ENCODE results near the gene SDHD. TPM values are rescaled to one million over a fixed set of nuclear protein-coding genes. Genes with fewer than 3 reads are reported as not detected.

SDHD gene
- polyA plus RNA-seq, 1 donor (not counting 4 experiments of a cell fraction or from before 2014, with no cell fraction given), result 101 TPM

- H3K9me1 ChIP-seq (ENCODE audit: control insufficient read depth, extremely low read depth, insufficient read depth, low read length), result no peaks in the 10 kb centered on the region
- no peaks in the 10 kb centered on the region for H4K20me1 ChIP-seq (ENCODE audit: control insufficient read depth, extremely low read depth, insufficient read depth, low read length)
- no peak overlapping the region for H3K9ac ChIP-seq (ENCODE audit: control insufficient read depth, extremely low read depth, insufficient read depth, low read length)
- dilution Hi-C loops (cut with MboI; ENCODE audit: extremely low pct_ligation_motif_present, low sequenced_read_pairs), result no loop called here
- H3K4me3 ChIP-seq (ENCODE audit: control insufficient read depth in 2 of 3, extremely low read depth in 1 of 3, insufficient read depth in 2 of 3, low read depth in 1 of 3, low read length in 3 of 3), result no peak overlapping the region
- FAIRE-seq, result no peak
- no peaks in the 10 kb centered on the region for H3K4me1 ChIP-seq (ENCODE audit: control insufficient read depth, extremely low read depth, insufficient read depth, low read length)
- no peaks in the 10 kb centered on the region for H3K79me2 ChIP-seq (ENCODE audit: control insufficient read depth, insufficient read depth, low read length)
- no peak overlapping the region for H2AFZ ChIP-seq (ENCODE audit: control insufficient read depth, low read length)
- no peak overlapping the region for H3K27ac ChIP-seq (ENCODE audit: control insufficient read depth, insufficient read depth, low read length)
- peaks cover 8 to 11% of the 10 kb centered on the region in 2 experiments for H3K36me3 ChIP-seq (ENCODE audit: control insufficient read depth in 2 of 2, extremely low read depth in 1 of 2, insufficient read depth in 2 of 2, low read length in 2 of 2)
- no peak overlapping the region for H3K4me2 ChIP-seq (ENCODE audit: control insufficient read depth, extremely low read depth, insufficient read depth, low read depth, low read length)
- H3K27me3 ChIP-seq (ENCODE audit: control insufficient read depth, extremely low read depth, insufficient read depth, low read length), result no peaks in the 10 kb centered on the region
- no peak for TF ChIP-seq EZH2 (IDR thresholded peaks at IDR 0.05; ENCODE audit: low read length)
- TF ChIP-seq CTCF (optimal IDR thresholded peaks at IDR 0.05 in 1 of 3, IDR thresholded peaks at IDR 0.05 in 1 of 3, conservative IDR thresholded peaks at IDR 0.05 in 1 of 3; ENCODE audit: extremely low read depth in 1 of 3, insufficient read depth in 2 of 3, low read length in 3 of 3), result no peak
- H3K9me3 ChIP-seq (ENCODE audit: control insufficient read depth, low read depth, low read length), result no peaks in the 10 kb centered on the region
- DNase-seq (ENCODE audit: low read depth, low spot score), result no peak
Observed at GRCh38 chr11:112058103-112058502, 28.6 kb upstream of the SDHD start.

- H2AFZ ChIP-seq (ENCODE audit: control insufficient read depth, low read length), result no peak overlapping the region
- no peak for DNase-seq (ENCODE audit: low read depth, low spot score)
- no peaks in the 10 kb centered on the region for H3K9me1 ChIP-seq (ENCODE audit: control insufficient read depth, extremely low read depth, insufficient read depth, low read length)
- H3K9me3 ChIP-seq (ENCODE audit: control insufficient read depth, low read depth, low read length), result no peaks in the 10 kb centered on the region
- TF ChIP-seq EZH2 (IDR thresholded peaks at IDR 0.05; ENCODE audit: low read length) (no peak), CTCF (optimal IDR thresholded peaks at IDR 0.05 in 1 of 3, IDR thresholded peaks at IDR 0.05 in 1 of 3, conservative IDR thresholded peaks at IDR 0.05 in 1 of 3; ENCODE audit: extremely low read depth in 1 of 3, insufficient read depth in 2 of 3, low read length in 3 of 3) (no peak)
- no peak for FAIRE-seq
- no peaks in the 10 kb centered on the region for H3K79me2 ChIP-seq (ENCODE audit: control insufficient read depth, insufficient read depth, low read length)
- no peaks in the 10 kb centered on the region for H3K27me3 ChIP-seq (ENCODE audit: control insufficient read depth, extremely low read depth, insufficient read depth, low read length)
- H3K4me3 ChIP-seq (ENCODE audit: control insufficient read depth in 2 of 3, extremely low read depth in 1 of 3, insufficient read depth in 2 of 3, low read depth in 1 of 3, low read length in 3 of 3), result no peak overlapping the region
- no peak overlapping the region for H3K27ac ChIP-seq (ENCODE audit: control insufficient read depth, insufficient read depth, low read length)
- peaks cover 3 to 9% of the 10 kb centered on the region in 2 experiments for H3K36me3 ChIP-seq (ENCODE audit: control insufficient read depth in 2 of 2, extremely low read depth in 1 of 2, insufficient read depth in 2 of 2, low read length in 2 of 2)
- no peaks in the 10 kb centered on the region for H4K20me1 ChIP-seq (ENCODE audit: control insufficient read depth, extremely low read depth, insufficient read depth, low read length)
- no peaks in the 10 kb centered on the region for H3K4me1 ChIP-seq (ENCODE audit: control insufficient read depth, extremely low read depth, insufficient read depth, low read length)
- H3K4me2 ChIP-seq (ENCODE audit: control insufficient read depth, extremely low read depth, insufficient read depth, low read depth, low read length), result no peak overlapping the region
- dilution Hi-C loops (cut with MboI; ENCODE audit: extremely low pct_ligation_motif_present, low sequenced_read_pairs), result no loop called here
- H3K9ac ChIP-seq (ENCODE audit: control insufficient read depth, extremely low read depth, insufficient read depth, low read length), result no peak overlapping the region
Observed at GRCh38 chr11:112062923-112063322, 23.8 kb upstream of the SDHD start.
